GM12873 (cell line): ENCODE measurements around the gene GNA12.

Experiments
- TF ChIP-seq, protein P1 (sequence below): IDR thresholded peaks from 2 replicates; pipeline ENCODE4 v1.5.1; 2012; ENCODE audit warnings: low read depth, mild to moderate bottlenecking, moderate library complexity, low read length, control low read depth; ENCODE audit not compliant: insufficient read depth; ENCODE audit errors: missing control alignments

GNA12 gene

GRCh38 chr7:2809903-2810625 lies 34.0 kb downstream of the GNA12 start:
- TF ChIP-seq, protein P1, sequence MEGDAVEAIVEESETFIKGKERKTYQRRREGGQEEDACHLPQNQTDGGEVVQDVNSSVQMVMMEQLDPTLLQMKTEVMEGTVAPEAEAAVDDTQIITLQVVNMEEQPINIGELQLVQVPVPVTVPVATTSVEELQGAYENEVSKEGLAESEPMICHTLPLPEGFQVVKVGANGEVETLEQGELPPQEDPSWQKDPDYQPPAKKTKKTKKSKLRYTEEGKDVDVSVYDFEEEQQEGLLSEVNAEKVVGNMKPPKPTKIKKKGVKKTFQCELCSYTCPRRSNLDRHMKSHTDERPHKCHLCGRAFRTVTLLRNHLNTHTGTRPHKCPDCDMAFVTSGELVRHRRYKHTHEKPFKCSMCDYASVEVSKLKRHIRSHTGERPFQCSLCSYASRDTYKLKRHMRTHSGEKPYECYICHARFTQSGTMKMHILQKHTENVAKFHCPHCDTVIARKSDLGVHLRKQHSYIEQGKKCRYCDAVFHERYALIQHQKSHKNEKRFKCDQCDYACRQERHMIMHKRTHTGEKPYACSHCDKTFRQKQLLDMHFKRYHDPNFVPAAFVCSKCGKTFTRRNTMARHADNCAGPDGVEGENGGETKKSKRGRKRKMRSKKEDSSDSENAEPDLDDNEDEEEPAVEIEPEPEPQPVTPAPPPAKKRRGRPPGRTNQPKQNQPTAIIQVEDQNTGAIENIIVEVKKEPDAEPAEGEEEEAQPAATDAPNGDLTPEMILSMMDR: no peak

GRCh38 chr7:2808891-2809665 lies 35.0 kb downstream of the GNA12 start:
- TF ChIP-seq, protein P1: no peak

DNA sequence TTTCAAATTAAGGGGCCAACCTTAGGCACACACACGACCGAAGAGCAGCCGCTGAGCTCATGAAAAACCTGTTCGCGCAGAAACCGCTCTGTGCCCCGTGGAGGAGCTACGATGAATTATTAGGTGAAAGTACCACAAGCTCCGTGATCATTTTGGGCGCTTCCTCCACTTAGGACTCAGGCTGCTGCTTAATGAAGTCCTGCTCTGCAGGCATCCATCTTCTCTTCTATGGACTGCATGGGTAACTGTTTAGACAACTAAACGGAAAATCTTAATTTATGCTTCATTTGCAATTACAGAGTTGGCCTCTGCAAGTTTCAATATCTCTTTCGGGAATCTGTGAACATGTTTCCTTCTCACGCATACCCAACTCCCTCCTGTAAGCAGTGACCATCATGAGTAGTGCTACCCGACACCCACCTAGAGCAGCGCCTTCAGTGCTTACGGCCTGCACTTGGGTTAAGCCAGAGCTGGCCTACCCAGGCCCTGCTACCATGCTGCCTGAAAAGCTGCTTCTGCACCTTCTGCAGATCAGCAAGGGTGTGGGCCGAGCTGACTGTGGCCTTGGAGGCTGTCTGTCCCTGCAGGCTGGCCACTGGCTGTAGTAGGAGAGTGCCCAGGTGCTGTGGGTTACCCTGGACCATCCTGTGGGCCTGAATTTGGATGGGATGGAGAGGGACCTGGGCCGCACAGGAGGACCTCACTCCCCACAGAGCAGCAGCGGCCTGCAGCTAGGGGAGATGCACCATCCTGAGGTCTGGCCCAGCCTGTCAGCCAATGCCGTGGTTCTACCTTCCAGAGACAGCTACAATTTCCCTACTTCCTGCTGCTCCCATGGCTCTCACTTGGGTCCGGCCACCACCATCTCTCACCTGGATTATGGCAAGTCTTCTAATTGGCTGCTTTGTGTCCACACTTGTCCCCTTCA lies 36.0 kb downstream of the GNA12 start:
- TF ChIP-seq, protein P1: no peak

DNA sequence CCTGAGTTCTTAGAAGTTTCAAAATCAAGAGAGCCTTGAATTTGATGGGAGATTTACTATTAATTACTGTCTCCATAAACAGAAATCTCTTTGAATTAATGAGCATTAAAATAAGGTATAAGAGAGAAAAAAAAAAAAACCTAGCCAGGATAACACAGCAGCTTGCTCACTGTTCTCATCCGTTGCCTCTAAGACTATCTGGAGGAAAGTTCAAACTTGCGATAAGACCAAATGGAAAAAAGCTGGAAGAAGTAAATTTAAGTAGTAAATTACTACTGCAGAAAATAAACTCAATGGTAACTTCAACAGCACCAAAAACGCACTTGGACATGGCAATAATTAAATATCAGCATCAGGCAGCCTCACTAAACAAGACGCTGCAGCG lies 36.7 kb downstream of the GNA12 start:
- TF ChIP-seq, protein P1: no peak

- TF ChIP-seq, protein P1: no peak
Measured at GRCh38 chr7:2806571-2806970, 37.5 kb downstream of the GNA12 start.

DNA sequence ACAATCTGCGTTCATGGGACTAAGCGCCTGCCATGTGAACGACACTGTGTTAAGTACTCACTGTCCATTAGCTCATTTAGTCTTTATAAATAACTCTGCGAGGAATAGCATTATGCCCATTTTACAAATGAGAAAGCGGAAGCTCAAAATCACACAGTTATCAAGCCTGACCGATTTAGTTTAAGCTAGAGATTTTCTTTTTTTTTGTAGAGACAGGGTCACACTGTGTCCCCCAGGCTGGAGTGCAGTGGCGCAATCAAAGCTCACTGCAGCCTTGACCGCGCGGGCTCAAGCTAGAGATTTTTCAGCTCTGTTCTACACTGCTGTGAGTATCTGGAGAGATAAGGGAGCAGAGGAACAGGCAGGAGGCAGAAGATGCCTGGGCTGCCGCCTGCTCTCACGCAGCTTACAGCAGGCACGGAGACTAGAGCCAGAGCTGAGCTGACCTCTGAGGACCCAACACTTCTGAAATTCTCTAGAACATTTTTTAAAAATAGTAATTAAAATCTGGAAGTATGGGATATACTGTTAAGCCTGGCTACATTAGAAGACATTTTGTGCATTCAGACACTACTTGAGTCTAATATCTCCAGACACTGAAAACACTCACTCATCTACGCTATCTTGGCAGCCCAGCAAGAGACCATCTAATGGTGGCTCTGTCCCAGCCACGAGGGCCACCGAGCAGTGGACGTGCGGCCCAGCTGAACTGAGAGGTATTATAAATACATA lies 38.7 kb downstream of the GNA12 start:
- TF ChIP-seq, protein P1: no peak
